ENCODE data around the gene SLC2A5.

DNA sequence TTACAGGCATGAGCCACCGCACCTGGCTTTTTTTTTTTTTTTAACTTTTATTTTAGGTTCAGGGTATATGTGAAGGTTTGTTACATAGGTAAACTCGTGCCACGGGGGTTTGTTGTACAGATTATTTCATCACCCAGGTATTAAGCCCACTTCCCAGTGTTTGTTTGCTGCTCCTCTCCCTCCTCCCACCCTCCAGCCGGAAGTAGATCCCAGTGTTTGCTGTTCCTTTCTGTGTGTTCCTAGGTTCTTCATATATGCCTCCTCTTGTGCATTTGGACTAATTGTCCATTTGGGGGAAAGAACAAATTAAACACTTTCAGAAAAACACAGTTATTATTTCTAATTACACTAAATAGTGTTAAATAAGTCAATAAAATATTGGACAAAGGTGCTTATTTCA, 42.1 kb downstream of the SLC2A5 start:
- TF ChIP-seq EZH2phosphoT487 (conservative IDR thresholded peaks at IDR 0.05; ENCODE audit: low read length) = no peak
- TF ChIP-seq, protein P1, sequence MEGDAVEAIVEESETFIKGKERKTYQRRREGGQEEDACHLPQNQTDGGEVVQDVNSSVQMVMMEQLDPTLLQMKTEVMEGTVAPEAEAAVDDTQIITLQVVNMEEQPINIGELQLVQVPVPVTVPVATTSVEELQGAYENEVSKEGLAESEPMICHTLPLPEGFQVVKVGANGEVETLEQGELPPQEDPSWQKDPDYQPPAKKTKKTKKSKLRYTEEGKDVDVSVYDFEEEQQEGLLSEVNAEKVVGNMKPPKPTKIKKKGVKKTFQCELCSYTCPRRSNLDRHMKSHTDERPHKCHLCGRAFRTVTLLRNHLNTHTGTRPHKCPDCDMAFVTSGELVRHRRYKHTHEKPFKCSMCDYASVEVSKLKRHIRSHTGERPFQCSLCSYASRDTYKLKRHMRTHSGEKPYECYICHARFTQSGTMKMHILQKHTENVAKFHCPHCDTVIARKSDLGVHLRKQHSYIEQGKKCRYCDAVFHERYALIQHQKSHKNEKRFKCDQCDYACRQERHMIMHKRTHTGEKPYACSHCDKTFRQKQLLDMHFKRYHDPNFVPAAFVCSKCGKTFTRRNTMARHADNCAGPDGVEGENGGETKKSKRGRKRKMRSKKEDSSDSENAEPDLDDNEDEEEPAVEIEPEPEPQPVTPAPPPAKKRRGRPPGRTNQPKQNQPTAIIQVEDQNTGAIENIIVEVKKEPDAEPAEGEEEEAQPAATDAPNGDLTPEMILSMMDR (IDR thresholded peaks at IDR 0.05; ENCODE audit: insufficient read depth, low read length, poor library complexity, severe bottlenecking) = no peak
